Gastrocnemius medialis (tissue), 4 donors: ENCODE results near the gene CDRT4. TPM values are rescaled to one million over a fixed set of nuclear protein-coding genes. Genes with fewer than 3 reads are reported as not detected.
A peak's percentile ranks its signal among the peaks of the same experiment; 100 is the strongest.

Experiments used
- ATAC-seq, 2 donors: fragments of 150-250 bp; one replicate each; pipeline ENCODE4 v1.9.1; 2016
- DNase-seq, 2 donors: peaks; one replicate each; pipeline ENCODE4 v3.0.0-alpha.2; 2019
- H3K27ac ChIP-seq, 4 donors: fragments of 200-600 bp; sonication (generic); 1 replicate in 1 of 4; 2 replicates in 3 of 4; pipeline ENCODE4 v1.5.1; 2016 to 2018; ENCODE audit warnings: mild to moderate bottlenecking in 2 of 4, moderate library complexity in 1 of 4
- H3K27me3 ChIP-seq, 3 donors: fragments of 200-600 bp; sonication (generic) in 2 of 3; 1 replicate in 1 of 3; 2 replicates in 2 of 3; pipeline versions ENCODE4 v1.5.1 to v1.6.0; 2016 to 2019; ENCODE audit warnings: mild to moderate bottlenecking in 1 of 3, moderate library complexity in 1 of 3
- H3K36me3 ChIP-seq, 2 donors: fragments of 200-600 bp; sonication (generic) in 1 of 2; one replicate each; pipeline ENCODE4 v1.5.1; 2017 to 2018
- H3K4me1 ChIP-seq, 2 donors: fragments of 200-600 bp; sonication (generic) in 1 of 2; one replicate each; pipeline ENCODE4 v1.5.1; 2016 to 2017; ENCODE audit warnings: mild to moderate bottlenecking in 2 of 2
- H3K4me3 ChIP-seq, 4 donors: fragments of 200-600 bp; sonication (generic) in 3 of 4; 1 replicate in 1 of 4; 2 replicates in 3 of 4; pipeline ENCODE4 v1.5.1; 2016 to 2019; ENCODE audit warnings: mild to moderate bottlenecking in 2 of 4
- H3K9me3 ChIP-seq, 3 donors: fragments of 200-600 bp; sonication (generic) in 2 of 3; 1 replicate in 1 of 3; 2 replicates in 2 of 3; pipeline ENCODE4 v1.5.1; 2016 to 2019
- POLR2A ChIP-seq, 2 donors: fragments of 450-650 bp; IDR thresholded peaks; one replicate each; pipeline ENCODE4 v1.6.1; 2017; ENCODE audit warnings: antibody characterized with exemption in 2 of 2, mild to moderate bottlenecking in 2 of 2, moderate library complexity in 2 of 2
- in situ Hi-C, 4 donors: fragments of 200-750 bp; cut with MboI; loops; one replicate each; pipeline versions ENCODE4 v1.15.0 to v1.8.0; 2017; ENCODE audit warnings: low sequenced_read_pairs in 4 of 4
- intact Hi-C: fragments of 100-400 bp; cut with DNase I; formaldehyde crosslinking; loops from one replicate; pipeline ENCODE4 v1.15.1; 2023; ENCODE audit warnings: low total_unique reads
- total RNA-seq, 4 donors: library from RNA; depleted of rRNA; stranded (reverse); fragments of >200 nt; gene quantifications; one replicate each; pipeline versions ENCODE4 v1.1.0 to v1.2.3, GENCODE V29; 2016
- TF ChIP-seq, protein P1 (sequence below), 5 experiments: fragments of 450-650 bp in 3 of 5; fragments of 200-600 bp in 2 of 5; sonication (generic) in 2 of 5; IDR thresholded peaks in 4 of 5; conservative IDR thresholded peaks in 1 of 5; 1 replicate in 4 of 5; 2 replicates in 1 of 5; pipeline ENCODE4 v1.5.1; 2016 to 2019; ENCODE audit warnings: antibody characterized with exemption in 5 of 5, mild to moderate bottlenecking in 3 of 5, moderate library complexity in 3 of 5

The CDRT4 gene
- total RNA-seq, 4 donors from 2014 or later, result 0.66 to 2.0 (median 1.00) TPM

DNA sequence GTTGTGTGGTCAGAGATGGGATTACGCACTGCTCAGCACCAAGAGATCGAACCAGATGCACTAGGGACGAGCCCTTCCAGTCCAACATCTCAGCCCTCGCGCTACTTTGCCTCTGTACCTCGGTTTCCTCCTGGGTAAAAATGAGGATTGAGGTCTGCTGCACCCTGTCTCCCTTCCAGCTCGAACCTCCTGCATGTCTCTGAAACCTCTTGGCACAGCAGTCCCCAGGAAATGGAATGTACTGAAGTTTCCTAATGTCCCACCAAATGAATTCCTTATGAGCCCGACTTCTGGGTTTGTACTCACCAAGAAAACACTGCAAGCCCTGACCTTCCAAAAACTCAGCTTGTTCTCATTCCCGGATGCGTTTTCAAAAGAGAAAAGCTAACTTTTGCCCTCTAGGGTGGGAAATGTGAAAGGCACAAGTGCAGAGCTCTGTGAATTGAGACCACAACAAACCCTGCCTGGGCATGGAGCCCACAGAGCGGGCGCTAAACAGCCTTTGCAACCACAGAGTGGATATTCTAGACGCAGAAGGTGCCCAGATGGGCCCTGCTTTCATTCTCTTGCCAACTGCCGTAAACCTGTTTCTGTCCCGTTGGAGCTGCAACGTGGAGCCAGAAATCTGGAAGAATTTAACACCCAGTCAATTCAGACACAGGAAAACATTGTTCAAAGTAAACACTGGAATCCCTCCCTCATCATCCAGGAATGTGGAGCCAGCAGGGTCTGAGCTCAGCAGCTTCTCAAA is 10.3 kb downstream of the CDRT4 start:
- H3K4me1 ChIP-seq, result peaks cover 25 to 35% of the 10 kb centered on the region in 2 donors
- peak; percentile 81 to 82 for ATAC-seq

DNA sequence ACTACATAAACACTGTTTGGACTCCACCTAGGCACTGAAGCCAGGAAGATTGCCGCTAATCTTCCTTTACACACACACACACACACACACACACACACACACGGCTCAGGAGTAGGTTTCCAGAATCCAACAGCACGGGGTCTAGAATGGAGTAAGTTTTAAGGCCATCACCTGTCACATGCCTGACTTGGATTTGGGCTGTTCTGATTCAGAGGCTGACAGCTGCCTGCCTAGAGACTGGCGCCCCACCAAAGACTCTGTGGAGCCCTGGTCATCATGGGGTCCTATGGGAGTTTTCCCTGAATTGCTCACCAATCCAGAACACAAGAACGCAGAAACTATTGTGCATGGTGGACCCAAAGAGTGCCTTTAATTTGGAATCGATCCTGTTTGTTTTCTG is 10.9 kb downstream of the CDRT4 start:
- Histone ChIP-seq H3K36me3 (no peaks in the 10 kb centered on the region), H3K9me3 (no peaks in the 10 kb centered on the region), H3K27ac (peak overlapping the region; percentile 90 to 92 (median 90)), H3K27me3 (no peaks in the 10 kb centered on the region), H3K4me1 (peaks cover 25 to 35% of the 10 kb centered on the region in 2 donors), H3K4me3 (peak overlapping the region in 2 of 4 donors; percentile 10 to 26)
- in situ Hi-C loops (no loop called here), intact Hi-C loops (loop anchor here (1.0 to 2.0 kb wide), 2 partner anchors 41 to 72 kb away; no protein-coding TSS in a partner anchor)
- TF ChIP-seq, protein P1, sequence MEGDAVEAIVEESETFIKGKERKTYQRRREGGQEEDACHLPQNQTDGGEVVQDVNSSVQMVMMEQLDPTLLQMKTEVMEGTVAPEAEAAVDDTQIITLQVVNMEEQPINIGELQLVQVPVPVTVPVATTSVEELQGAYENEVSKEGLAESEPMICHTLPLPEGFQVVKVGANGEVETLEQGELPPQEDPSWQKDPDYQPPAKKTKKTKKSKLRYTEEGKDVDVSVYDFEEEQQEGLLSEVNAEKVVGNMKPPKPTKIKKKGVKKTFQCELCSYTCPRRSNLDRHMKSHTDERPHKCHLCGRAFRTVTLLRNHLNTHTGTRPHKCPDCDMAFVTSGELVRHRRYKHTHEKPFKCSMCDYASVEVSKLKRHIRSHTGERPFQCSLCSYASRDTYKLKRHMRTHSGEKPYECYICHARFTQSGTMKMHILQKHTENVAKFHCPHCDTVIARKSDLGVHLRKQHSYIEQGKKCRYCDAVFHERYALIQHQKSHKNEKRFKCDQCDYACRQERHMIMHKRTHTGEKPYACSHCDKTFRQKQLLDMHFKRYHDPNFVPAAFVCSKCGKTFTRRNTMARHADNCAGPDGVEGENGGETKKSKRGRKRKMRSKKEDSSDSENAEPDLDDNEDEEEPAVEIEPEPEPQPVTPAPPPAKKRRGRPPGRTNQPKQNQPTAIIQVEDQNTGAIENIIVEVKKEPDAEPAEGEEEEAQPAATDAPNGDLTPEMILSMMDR (IDR thresholded peaks at IDR 0.05 in 4 of 5, conservative IDR thresholded peaks at IDR 0.05 in 1 of 5), result no peak
- no peak for TF ChIP-seq POLR2A (IDR thresholded peaks at IDR 0.05)
- ATAC-seq (peak; percentile 83 to 86), DNase-seq (peak; percentile 90 to 95)

More for the DNA sequence above, 10.3 kb downstream of the CDRT4 start:
- H3K4me3 ChIP-seq, result peak overlapping the region in 3 of 4 donors; percentile 10 to 26 (median 10)
- no peaks in the 10 kb centered on the region for H3K27me3 ChIP-seq
- TF ChIP-seq, protein P1 (IDR thresholded peaks at IDR 0.05 in 4 of 5, conservative IDR thresholded peaks at IDR 0.05 in 1 of 5), result peak; percentile 35 to 54 (median 49)
- no peak for TF ChIP-seq POLR2A (IDR thresholded peaks at IDR 0.05)
- H3K36me3 ChIP-seq, result no peaks in the 10 kb centered on the region
- no peaks in the 10 kb centered on the region for H3K9me3 ChIP-seq
- in situ Hi-C loops (no loop called here), intact Hi-C loops (loop anchor here (1.0 to 2.0 kb wide), 5 partner anchors 26 to 195 kb away; no protein-coding TSS in a partner anchor)
- DNase-seq, result peak; percentile 86 to 95
- peak overlapping the region; percentile 90 to 92 (median 90) for H3K27ac ChIP-seq

GRCh38 chr17:15454346-15454745 is 13.1 kb downstream of the CDRT4 start:
- in situ Hi-C loops (no loop called here), intact Hi-C loops (no loop called here)
- Histone ChIP-seq H3K27ac (peak overlapping the region; percentile 17 to 92 (median 90)), H3K4me1 (peaks cover 25 to 35% of the 10 kb centered on the region in 2 donors), H3K4me3 (no peak overlapping the region), H3K9me3 (no peaks in the 10 kb centered on the region), H3K36me3 (no peaks in the 10 kb centered on the region), H3K27me3 (no peaks in the 10 kb centered on the region)
- DNase-seq (no peak), ATAC-seq (no peak)
- TF ChIP-seq, protein P1 (IDR thresholded peaks at IDR 0.05 in 4 of 5, conservative IDR thresholded peaks at IDR 0.05 in 1 of 5), result no peak
- TF ChIP-seq POLR2A (IDR thresholded peaks at IDR 0.05), result no peak

GRCh38 chr17:15453782-15454181 is 13.6 kb downstream of the CDRT4 start:
- H3K4me3 ChIP-seq, result no peak overlapping the region
- H3K27ac ChIP-seq, result peak overlapping the region in 3 of 4 donors; percentile 17 to 91 (median 90)
- H3K36me3 ChIP-seq, result no peaks in the 10 kb centered on the region
- TF ChIP-seq, protein P1 (IDR thresholded peaks at IDR 0.05 in 4 of 5, conservative IDR thresholded peaks at IDR 0.05 in 1 of 5), result no peak
- TF ChIP-seq POLR2A (IDR thresholded peaks at IDR 0.05), result no peak
- intact Hi-C loops (no loop called here), in situ Hi-C loops (no loop called here)
- H3K27me3 ChIP-seq, result no peaks in the 10 kb centered on the region
- no peak for ATAC-seq
- H3K4me1 ChIP-seq, result peaks cover 25 to 34% of the 10 kb centered on the region in 2 donors
- H3K9me3 ChIP-seq, result no peaks in the 10 kb centered on the region
- no peak for DNase-seq
